ENCODE measurements around the gene WDPCP. TPM values are rescaled to one million over a fixed set of nuclear protein-coding genes. Genes with fewer than 3 reads are reported as not detected.

Gene WDPCP
- total RNA-seq, 1 donor from 2014 or later, result 9.1 TPM

DNA sequence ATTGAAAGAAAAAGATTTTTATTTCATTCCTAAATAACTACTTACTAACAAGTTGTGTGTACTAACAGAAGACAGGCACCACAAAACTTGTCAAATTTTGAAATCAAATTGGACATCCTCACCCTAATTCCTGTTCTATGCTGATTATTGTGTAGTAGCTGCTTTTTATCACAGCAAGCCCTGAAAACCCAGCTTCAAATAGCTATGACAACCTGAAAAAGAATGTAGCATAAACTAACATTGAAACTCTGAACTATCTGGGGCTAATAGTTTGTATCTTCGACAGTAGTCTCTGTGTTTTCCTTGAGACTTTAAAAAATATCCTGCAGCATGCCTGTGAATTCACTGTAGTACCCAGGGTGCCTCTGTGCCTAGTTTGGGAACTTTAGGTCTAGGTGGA is 122.6 kb downstream of the WDPCP start:
- Mint-ChIP-seq H3K27me3 (ENCODE audit: low read depth) (no peaks in the 10 kb centered on the region), H3K27ac (ENCODE audit: unreplicated experiment) (no peak overlapping the region), H3K36me3 (ENCODE audit: low read depth) (peaks cover 27% of the 10 kb centered on the region), H3K4me3 (no peak overlapping the region), H3K4me1 (no peaks in the 10 kb centered on the region), H3K9me3 (peaks cover 7% of the 10 kb centered on the region)
- TF ChIP-seq CTCF (conservative IDR thresholded peaks at IDR 0.05), result no peak
- DNase-seq (ENCODE audit: low read depth, low spot score), result no peak

DNA sequence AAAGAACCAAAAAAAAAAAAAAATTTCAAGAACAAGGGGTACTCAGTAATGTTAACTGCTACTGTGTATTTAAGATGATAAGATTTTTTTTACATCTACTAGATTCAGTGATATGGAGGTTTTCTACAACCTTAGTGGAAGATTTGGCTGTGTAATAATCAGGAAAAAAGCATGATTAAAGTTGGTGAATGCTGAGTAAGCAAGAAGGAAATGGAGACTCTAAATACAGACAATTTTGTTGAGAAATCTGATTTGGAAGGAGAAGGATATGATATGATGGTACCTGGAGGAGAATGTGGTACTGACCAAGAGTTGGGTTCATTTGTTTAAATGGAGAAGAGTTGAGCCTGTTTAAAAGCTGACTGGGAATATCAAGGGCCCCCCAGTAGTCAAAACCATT is 125.1 kb downstream of the WDPCP start:
- no peak for DNase-seq (ENCODE audit: low read depth, low spot score)
- Mint-ChIP-seq H3K4me1 (no peaks in the 10 kb centered on the region), H3K9me3 (peaks cover 18% of the 10 kb centered on the region), H3K27me3 (ENCODE audit: low read depth) (no peaks in the 10 kb centered on the region), H3K4me3 (no peak overlapping the region), H3K36me3 (ENCODE audit: low read depth) (peaks cover 33% of the 10 kb centered on the region), H3K27ac (ENCODE audit: unreplicated experiment) (no peak overlapping the region)
- TF ChIP-seq CTCF (conservative IDR thresholded peaks at IDR 0.05), result no peak

- Mint-ChIP-seq H3K27ac (ENCODE audit: unreplicated experiment) (no peak overlapping the region), H3K36me3 (ENCODE audit: low read depth) (peaks cover 2% of the 10 kb centered on the region), H3K4me1 (no peaks in the 10 kb centered on the region), H3K4me3 (no peak overlapping the region), H3K27me3 (ENCODE audit: low read depth) (no peaks in the 10 kb centered on the region), H3K9me3 (no peaks in the 10 kb centered on the region)
- no peak for DNase-seq (ENCODE audit: low read depth, low spot score)
- TF ChIP-seq CTCF (conservative IDR thresholded peaks at IDR 0.05), result no peak
These were observed 141.6 kb downstream of the WDPCP start for GRCh38 chr2:63446658-63447057.

DNA sequence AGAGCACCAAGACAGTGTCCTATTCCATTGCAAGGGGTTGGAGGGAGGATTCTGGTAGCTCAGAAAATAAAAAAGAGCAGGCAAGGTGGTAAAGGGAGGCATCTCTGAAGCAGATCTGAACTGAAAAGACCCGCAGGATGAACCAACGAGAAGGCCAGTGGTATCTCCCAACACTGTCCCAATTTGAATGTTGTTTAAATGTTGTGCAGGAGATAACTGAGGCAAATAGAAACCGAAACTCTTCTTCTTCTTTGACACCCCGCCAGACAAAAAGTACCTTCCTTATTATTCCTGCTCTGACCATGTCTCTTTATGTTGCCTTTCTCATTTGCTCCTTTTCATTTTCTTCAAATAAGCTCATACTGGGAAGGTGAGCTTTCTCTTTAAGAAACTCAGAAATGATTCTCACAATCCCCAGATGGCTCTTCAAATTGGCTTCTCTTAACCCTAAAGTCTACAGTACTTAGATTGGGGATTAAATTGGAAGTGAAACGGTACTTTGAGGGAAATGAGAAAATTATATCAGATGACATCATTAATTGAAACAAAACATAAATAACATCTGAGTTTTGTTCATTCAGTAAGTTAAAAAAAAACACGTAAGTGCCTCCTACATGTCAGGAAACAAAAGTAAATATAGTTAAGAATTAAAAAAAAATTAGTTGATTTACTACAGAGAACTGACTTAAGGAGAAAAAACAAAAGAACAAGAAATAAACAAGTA is 143.6 kb downstream of the WDPCP start:
- Mint-ChIP-seq H3K27ac (ENCODE audit: unreplicated experiment) (no peak overlapping the region), H3K27me3 (ENCODE audit: low read depth) (no peaks in the 10 kb centered on the region), H3K4me1 (no peaks in the 10 kb centered on the region), H3K36me3 (ENCODE audit: low read depth) (peaks cover 2% of the 10 kb centered on the region), H3K9me3 (no peaks in the 10 kb centered on the region), H3K4me3 (no peak overlapping the region)
- TF ChIP-seq CTCF (conservative IDR thresholded peaks at IDR 0.05), result no peak
- no peak for DNase-seq (ENCODE audit: low read depth, low spot score)

- no peak overlapping the region for H3K27ac Mint-ChIP-seq (ENCODE audit: unreplicated experiment)
- no peak for DNase-seq (ENCODE audit: low read depth, low spot score)
- no peak for TF ChIP-seq CTCF (conservative IDR thresholded peaks at IDR 0.05)
- H3K27me3 Mint-ChIP-seq (ENCODE audit: low read depth), result no peaks in the 10 kb centered on the region
- H3K36me3 Mint-ChIP-seq (ENCODE audit: low read depth), result no peaks in the 10 kb centered on the region
- no peaks in the 10 kb centered on the region for H3K9me3 Mint-ChIP-seq
- H3K4me1 Mint-ChIP-seq, result no peaks in the 10 kb centered on the region
- H3K4me3 Mint-ChIP-seq, result no peak overlapping the region
These were observed 147.7 kb downstream of the WDPCP start for GRCh38 chr2:63440612-63441011.
